ENCODE measurements around the gene RARS2. TPM values are rescaled to one million over a fixed set of nuclear protein-coding genes. Genes with fewer than 3 reads are reported as not detected.

Gene RARS2
- total and polyA plus RNA-seq, 2 experiments from 2014 or later = 30.7 to 77.4 TPM

DNA sequence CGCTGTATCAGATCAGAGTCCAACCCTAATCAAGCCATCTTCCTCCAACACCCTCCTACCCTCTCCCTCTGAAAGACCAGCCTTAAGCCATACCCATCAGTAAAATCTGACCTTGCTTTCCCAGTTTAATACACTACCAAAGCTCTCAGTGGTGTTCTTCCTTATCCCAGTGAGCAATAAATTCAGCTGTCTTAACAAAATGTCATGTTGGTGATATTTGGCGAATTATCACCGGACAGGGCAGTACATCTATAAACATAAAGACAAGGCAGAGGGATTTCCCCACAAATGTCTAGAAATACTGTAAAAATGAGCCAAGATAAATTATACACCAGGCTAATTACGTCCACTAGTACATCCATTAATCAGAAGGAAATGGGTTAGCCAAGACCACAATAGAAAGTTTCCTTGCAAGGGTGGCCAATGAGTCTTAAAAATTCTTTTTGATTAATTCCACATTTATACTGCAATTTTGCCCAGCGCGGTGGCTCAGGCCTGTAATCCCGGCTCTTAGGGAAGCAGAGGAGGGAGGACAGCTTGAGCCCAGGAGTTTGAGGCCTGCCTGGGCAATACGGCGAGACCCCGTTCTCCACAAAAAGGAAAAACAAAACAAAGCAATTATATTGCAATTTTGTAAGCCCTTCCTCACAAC, 905 bp downstream of the RARS2 start:
- Histone ChIP-seq H3K27ac (no peak overlapping the region), H3K4me3 (peak overlapping the region; percentile 75), H3K27me3 (no peaks in the 10 kb centered on the region), H3K36me3 (peaks cover 4% of the 10 kb centered on the region), H3K9me3 (ENCODE audit: low read depth) (no peaks in the 10 kb centered on the region), H3K4me1 (ENCODE audit: low read depth) (peaks cover 15% of the 10 kb centered on the region)
- TF ChIP-seq, protein P1, sequence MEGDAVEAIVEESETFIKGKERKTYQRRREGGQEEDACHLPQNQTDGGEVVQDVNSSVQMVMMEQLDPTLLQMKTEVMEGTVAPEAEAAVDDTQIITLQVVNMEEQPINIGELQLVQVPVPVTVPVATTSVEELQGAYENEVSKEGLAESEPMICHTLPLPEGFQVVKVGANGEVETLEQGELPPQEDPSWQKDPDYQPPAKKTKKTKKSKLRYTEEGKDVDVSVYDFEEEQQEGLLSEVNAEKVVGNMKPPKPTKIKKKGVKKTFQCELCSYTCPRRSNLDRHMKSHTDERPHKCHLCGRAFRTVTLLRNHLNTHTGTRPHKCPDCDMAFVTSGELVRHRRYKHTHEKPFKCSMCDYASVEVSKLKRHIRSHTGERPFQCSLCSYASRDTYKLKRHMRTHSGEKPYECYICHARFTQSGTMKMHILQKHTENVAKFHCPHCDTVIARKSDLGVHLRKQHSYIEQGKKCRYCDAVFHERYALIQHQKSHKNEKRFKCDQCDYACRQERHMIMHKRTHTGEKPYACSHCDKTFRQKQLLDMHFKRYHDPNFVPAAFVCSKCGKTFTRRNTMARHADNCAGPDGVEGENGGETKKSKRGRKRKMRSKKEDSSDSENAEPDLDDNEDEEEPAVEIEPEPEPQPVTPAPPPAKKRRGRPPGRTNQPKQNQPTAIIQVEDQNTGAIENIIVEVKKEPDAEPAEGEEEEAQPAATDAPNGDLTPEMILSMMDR (IDR thresholded peaks at IDR 0.05; ENCODE audit: low read depth, low read length) = no peak
- DNase-seq (ENCODE audit: low read depth in 1 of 2, low spot score in 1 of 2) = no peak

DNA sequence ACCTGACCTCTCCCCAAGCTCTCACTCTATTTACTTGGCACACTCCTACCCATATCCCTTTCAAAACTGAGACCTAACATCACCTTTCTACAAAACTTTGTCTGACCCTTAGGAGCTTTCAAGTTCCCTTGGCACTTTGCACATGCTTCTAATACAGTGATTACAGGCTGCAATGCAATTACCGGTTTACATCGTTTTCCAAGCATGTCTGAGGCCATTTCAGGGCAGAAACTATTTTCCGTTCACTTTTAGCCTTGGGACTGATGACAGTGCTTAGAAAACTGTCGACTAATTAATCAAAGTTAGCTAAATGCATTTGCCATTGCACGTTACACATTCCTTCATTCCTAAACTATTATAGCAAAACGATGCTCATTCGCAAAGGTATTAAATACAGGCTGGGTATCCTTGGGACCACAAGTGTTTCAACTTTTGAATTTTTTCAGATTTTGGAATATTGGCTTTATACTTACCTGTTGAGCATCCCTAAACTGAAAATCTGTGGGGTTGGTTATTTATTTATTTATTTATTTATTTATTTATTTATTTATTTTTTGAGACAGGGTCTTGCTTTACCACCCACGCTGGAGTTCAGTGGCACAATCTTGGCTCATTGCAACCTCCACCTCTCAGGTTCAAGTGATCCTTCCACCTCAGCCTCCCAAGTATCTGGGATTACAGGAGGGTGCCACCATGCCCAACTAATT, 3.3 kb downstream of the RARS2 start:
- Histone ChIP-seq H3K36me3 (peaks cover 15% of the 10 kb centered on the region), H3K4me1 (ENCODE audit: low read depth) (peaks cover 15% of the 10 kb centered on the region)

DNA sequence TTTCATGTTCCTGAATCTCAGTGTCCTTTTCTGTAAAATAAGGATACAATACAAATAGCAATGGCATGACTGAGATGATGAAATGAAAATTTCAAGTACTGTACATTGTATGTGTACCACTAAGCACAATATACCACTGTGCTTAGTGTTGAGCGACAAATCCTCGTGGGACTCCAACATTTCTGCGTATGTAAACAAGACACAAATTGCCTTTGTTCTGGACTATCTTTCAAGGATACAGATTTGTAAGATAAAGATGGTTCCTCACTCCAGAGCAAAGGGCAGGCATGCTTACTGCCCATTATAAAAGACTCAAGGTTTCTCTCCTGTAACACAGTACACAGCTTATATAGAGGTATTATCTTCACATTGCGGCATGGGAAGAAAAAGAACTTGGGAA, 6.0 kb downstream of the RARS2 start:
- peaks cover 15% of the 10 kb centered on the region for H3K36me3 ChIP-seq
- TF ChIP-seq, protein P1 (IDR thresholded peaks at IDR 0.05; ENCODE audit: low read depth, low read length) = no peak
- H3K27ac ChIP-seq = no peak overlapping the region
- peaks cover 6% of the 10 kb centered on the region for H3K4me1 ChIP-seq (ENCODE audit: low read depth)
- no peak overlapping the region for H3K4me3 ChIP-seq
- DNase-seq (ENCODE audit: low read depth in 1 of 2, low spot score in 1 of 2) = no peak
- H3K27me3 ChIP-seq = no peaks in the 10 kb centered on the region
- H3K9me3 ChIP-seq (ENCODE audit: low read depth) = no peaks in the 10 kb centered on the region

More for the DNA sequence above, 3.3 kb downstream of the RARS2 start:
- no peak overlapping the region for H3K27ac ChIP-seq
- no peak for DNase-seq (ENCODE audit: low read depth in 1 of 2, low spot score in 1 of 2)
- H3K27me3 ChIP-seq = no peaks in the 10 kb centered on the region
- TF ChIP-seq, protein P1 (IDR thresholded peaks at IDR 0.05; ENCODE audit: low read depth, low read length) = no peak
- no peak overlapping the region for H3K4me3 ChIP-seq
- no peaks in the 10 kb centered on the region for H3K9me3 ChIP-seq (ENCODE audit: low read depth)

DNA sequence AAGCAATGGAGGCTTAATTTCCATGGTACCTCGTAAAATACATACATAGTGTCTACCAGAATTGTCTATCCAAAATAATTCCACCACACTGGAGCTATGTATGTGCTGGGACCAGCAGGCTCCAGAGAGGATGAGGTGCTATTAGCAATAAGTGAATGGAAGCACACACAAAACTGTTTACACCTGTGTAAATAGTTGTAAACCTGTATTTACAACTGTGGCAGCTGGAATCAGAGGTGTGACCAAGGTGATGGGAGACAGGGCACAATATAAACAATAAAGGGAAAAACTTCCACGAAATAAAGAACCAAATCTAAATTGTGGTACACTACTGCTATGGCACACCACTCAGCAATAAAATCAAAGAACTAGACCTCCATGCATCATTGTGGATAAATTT, 14.4 kb downstream of the RARS2 start:
- no peaks in the 10 kb centered on the region for H3K36me3 ChIP-seq
- H3K27ac ChIP-seq = no peak overlapping the region
- H3K4me1 ChIP-seq (ENCODE audit: low read depth) = no peaks in the 10 kb centered on the region
- TF ChIP-seq, protein P1 (IDR thresholded peaks at IDR 0.05; ENCODE audit: low read depth, low read length) = no peak
- no peak overlapping the region for H3K4me3 ChIP-seq
- no peaks in the 10 kb centered on the region for H3K9me3 ChIP-seq (ENCODE audit: low read depth)
- H3K27me3 ChIP-seq = no peaks in the 10 kb centered on the region
- no peak for DNase-seq (ENCODE audit: low read depth in 1 of 2, low spot score in 1 of 2)

DNA sequence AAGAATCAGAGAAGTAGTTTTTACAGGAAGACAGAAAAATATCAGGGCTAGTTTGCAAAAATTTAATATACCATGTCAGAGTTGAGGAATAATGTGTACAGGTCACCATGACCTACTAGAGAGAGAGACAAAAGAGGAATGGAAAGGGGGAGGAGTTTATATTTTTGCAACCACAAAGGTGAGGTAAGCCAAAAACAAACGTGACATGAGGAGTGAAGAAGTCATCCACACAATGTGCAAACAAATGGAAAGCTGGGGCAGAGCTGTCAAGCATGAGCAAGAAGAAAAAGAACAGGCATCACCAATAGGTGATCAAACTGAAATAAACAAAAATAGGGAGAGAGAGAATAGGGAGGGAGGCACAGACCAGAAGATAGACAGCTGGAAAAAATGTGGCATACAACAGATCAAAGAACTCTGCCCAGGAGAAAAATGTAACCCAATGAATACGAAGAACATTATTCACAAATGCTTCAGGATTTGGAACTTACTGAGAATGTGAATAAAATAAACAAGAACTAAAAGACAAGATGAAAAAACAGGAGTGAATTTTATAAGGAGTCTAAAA, 15.5 kb downstream of the RARS2 start:
- Histone ChIP-seq H3K9me3 (ENCODE audit: low read depth) (no peaks in the 10 kb centered on the region), H3K27ac (no peak overlapping the region), H3K4me1 (ENCODE audit: low read depth) (no peaks in the 10 kb centered on the region), H3K36me3 (no peaks in the 10 kb centered on the region), H3K4me3 (no peak overlapping the region), H3K27me3 (no peaks in the 10 kb centered on the region)
- TF ChIP-seq, protein P1 (IDR thresholded peaks at IDR 0.05; ENCODE audit: low read depth, low read length) = no peak
- DNase-seq (ENCODE audit: low read depth in 1 of 2, low spot score in 1 of 2) = no peak
